Small intestine (tissue), 7 donors: ENCODE data around the gene PHF19. TPM values are rescaled to one million over a fixed set of nuclear protein-coding genes. Genes with fewer than 3 reads are reported as not detected.

ENCODE experiments used
- DNase-seq, 2 donors: peaks; one replicate each; pipeline versions ENCODE4 v3.0.0 to v3.0.0-alpha.2; 2013
- FAIRE-seq: peaks from 2 replicates; lab custom pipeline; 2012; peaks lifted over from hg19 to GRCh38; lab: Jason Lieb, UNC
- H3K27ac ChIP-seq, 3 donors: one replicate each; pipeline ENCODE4 v1.5.1; 2013; ENCODE audit warnings: low read length in 2 of 3, mild to moderate bottlenecking in 2 of 3, control low read depth in 1 of 3, inconsistent platforms in 1 of 3, low read depth in 1 of 3, moderate library complexity in 1 of 3
- H3K27me3 ChIP-seq, 3 donors: one replicate each; pipeline ENCODE4 v1.6.1; 2013; ENCODE audit warnings: low read length in 3 of 3, inconsistent platforms in 1 of 3; ENCODE audit not compliant: control insufficient read depth in 3 of 3, insufficient read depth in 3 of 3
- H3K36me3 ChIP-seq, 3 donors: one replicate each; pipeline ENCODE4 v1.6.1; 2013; ENCODE audit warnings: low read length in 3 of 3, inconsistent platforms in 1 of 3, low read depth in 1 of 3, mild to moderate bottlenecking in 1 of 3, moderate library complexity in 1 of 3; ENCODE audit not compliant: control insufficient read depth in 3 of 3, insufficient read depth in 2 of 3
- H3K4me1 ChIP-seq, 3 donors: one replicate each; pipeline ENCODE4 v1.6.1; 2013; ENCODE audit warnings: low read length in 2 of 3, inconsistent platforms in 1 of 3, low read depth in 1 of 3, mild to moderate bottlenecking in 1 of 3, moderate library complexity in 1 of 3; ENCODE audit not compliant: control insufficient read depth in 3 of 3, insufficient read depth in 2 of 3
- H3K4me3 ChIP-seq, 3 donors: one replicate each; pipeline ENCODE4 v1.5.1; 2013; ENCODE audit warnings: low read length in 3 of 3, control low read depth in 1 of 3, inconsistent platforms in 1 of 3, low read depth in 1 of 3, mild to moderate bottlenecking in 1 of 3, moderate library complexity in 1 of 3
- H3K9me3 ChIP-seq, 2 donors: one replicate each; pipeline ENCODE4 v1.6.1; 2013; ENCODE audit warnings: low read depth in 1 of 2, low read length in 1 of 2; ENCODE audit not compliant: control insufficient read depth in 2 of 2, insufficient read depth in 1 of 2
- polyA plus RNA-seq, 4 donors: library from polyadenylated mRNA; stranded (reverse) in 3 of 4; unstranded in 1 of 4; fragments of 200-250 nt in 3 of 4; fragments of 120-200 nt in 1 of 4; gene quantifications; one replicate each; pipeline versions ENCODE4 v1.2.1 to v1.2.3, GENCODE V29; 2013
- donor health status: healthy with polysubstance abuse.
- donor health status: control.
- donor health status: control.
- donor health status: Bipolar disorder and iron deficiency.
- donor health status: healthy.

PHF19 gene
- polyA plus RNA-seq, 4 donors = 2.0 to 35.7 (median 17.8) TPM

DNA sequence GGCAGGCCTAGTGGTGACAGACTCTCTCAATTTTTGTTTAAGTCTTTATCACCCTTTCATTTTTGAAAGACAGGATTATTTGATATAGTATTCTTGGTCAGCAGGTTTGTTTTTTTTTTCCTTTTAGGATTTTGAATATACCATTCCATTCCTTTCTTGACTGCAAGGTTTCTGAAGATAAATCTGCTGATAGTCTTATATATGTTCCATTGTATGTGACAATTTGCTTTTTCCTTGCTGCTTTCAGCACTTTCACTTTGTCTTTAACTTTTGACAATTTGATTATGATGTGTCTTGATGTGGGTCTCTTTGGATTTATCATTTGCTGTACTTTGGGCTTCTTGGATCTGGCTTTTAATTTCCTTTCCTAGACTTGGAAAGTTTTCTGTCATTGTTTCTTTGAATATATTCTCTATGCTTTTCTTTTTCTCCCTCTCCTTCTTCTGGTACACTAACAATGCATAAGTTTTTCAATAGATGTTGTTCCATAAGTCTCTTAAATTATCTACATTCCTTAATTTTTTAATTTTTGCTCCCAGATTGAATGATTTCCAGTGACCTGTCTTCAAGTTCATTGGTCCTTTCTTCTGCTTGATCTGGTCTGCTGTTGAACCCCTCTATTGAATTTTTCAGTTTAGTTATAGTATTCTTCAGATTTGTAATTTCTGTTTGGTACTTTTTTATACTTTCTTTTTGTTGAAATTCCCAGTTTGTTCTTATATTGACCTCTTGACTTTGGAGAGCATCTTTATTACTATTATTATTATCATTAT lies 69.2 kb downstream of the PHF19 start:
- Histone ChIP-seq H3K36me3 (no peaks in the 10 kb centered on the region), H3K4me3 (no peak overlapping the region), H3K9me3 (peaks cover 0 to 37% of the 10 kb centered on the region in 2 donors), H3K27ac (no peak overlapping the region), H3K4me1 (no peaks in the 10 kb centered on the region), H3K27me3 (no peaks in the 10 kb centered on the region)
- no peak for DNase-seq
- FAIRE-seq = no peak

Other genes with a start within 250 kb of the PHF19 start
- gene MEGF9, start 162.7 kb downstream of the PHF19 start, polyA plus RNA-seq = 10 to 100 TPM in 1 of 4 donors, 1 to 10 TPM in 3; 3.0 to 21.7 (median 5.1) TPM
- 10 to 100 TPM in 2 of 4 donors, 1 to 10 TPM in 2; 6.2 to 45.4 (median 13.1) TPM for gene FBXW2, start 83.8 kb downstream of the PHF19 start, polyA plus RNA-seq
- 10 to 100 TPM; 15.4 to 26.7 (median 16.7) TPM for gene PSMD5, start 34.3 kb downstream of the PHF19 start, polyA plus RNA-seq
- gene TRAF1, start 49.6 kb upstream of the PHF19 start, polyA plus RNA-seq = 1 to 10 TPM; 1.1 to 5.6 (median 1.9) TPM
- gene C5, start 173.1 kb upstream of the PHF19 start, polyA plus RNA-seq = 10 to 100 TPM in 1 of 4 donors, 1 to 10 TPM in 3; 4.1 to 25.4 (median 7.5) TPM
- 10 to 100 TPM in 1 of 4 donors, 1 to 10 TPM in 3; 1.9 to 14.4 (median 4.5) TPM for gene CNTRL, start 197.8 kb upstream of the PHF19 start, polyA plus RNA-seq